Epithelial cell of esophagus (primary cell): ENCODE results near the gene ASIC4.
A peak's percentile ranks its signal among the peaks of the same experiment; 100 is the strongest.

Experiments
- DNase-seq: peaks from one replicate; pipeline ENCODE4 v3.0.0; 2010; ENCODE audit warnings: low read depth
- H3K4me3 ChIP-seq: 2 replicates; pipeline ENCODE4 v1.5.1; 2011; ENCODE audit warnings: mild to moderate bottlenecking, low read length, control low read depth
- TF ChIP-seq, protein P1 (sequence below): IDR thresholded peaks from 2 replicates; pipeline ENCODE4 v1.5.1; 2011; ENCODE audit warnings: low read depth, mild to moderate bottlenecking, low read length, control low read depth, inconsistent platforms; ENCODE audit not compliant: insufficient read depth; ENCODE audit errors: missing control alignments

The ASIC4 gene

DNA sequence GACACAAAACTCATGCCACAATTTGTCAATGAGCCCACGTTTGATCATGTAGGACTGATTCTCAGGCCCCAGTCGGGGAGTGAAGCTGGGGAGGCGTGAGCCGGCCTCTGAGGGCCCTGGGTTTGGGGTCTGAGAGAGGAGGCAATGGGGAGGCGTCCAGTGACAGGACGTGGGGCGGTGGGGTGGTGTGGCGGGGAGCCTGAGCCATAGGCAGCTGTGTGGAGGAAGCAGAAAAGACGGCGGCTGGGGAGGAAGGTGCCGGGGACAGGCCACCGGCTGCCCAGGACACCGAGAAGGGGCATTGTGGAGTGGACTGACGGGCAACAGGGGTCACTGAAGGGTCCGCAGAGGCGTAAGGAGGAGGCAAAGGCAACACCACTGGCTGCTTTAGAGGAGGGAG is 22.1 kb downstream of the ASIC4 start:
- H3K4me3 ChIP-seq, result no peak overlapping the region
- DNase-seq, result no peak
- TF ChIP-seq, protein P1, sequence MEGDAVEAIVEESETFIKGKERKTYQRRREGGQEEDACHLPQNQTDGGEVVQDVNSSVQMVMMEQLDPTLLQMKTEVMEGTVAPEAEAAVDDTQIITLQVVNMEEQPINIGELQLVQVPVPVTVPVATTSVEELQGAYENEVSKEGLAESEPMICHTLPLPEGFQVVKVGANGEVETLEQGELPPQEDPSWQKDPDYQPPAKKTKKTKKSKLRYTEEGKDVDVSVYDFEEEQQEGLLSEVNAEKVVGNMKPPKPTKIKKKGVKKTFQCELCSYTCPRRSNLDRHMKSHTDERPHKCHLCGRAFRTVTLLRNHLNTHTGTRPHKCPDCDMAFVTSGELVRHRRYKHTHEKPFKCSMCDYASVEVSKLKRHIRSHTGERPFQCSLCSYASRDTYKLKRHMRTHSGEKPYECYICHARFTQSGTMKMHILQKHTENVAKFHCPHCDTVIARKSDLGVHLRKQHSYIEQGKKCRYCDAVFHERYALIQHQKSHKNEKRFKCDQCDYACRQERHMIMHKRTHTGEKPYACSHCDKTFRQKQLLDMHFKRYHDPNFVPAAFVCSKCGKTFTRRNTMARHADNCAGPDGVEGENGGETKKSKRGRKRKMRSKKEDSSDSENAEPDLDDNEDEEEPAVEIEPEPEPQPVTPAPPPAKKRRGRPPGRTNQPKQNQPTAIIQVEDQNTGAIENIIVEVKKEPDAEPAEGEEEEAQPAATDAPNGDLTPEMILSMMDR, result no peak

DNA sequence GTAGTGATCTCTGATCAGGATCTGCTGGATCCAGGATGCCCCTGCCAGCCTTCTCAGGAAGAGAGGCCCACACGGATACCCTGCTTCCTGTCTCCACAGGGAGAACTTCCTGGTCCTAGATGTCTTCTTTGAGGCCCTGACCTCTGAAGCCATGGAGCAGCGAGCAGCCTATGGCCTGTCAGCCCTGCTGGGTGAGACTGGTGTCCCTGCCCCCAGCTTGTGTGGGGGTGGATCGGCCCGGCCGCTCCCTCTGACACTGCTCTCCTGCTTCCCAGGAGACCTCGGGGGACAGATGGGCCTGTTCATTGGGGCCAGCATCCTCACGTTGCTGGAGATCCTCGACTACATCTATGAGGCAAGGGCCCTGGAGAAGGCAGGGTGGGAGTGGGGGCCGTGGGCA is 22.7 kb downstream of the ASIC4 start:
- TF ChIP-seq, protein P1, result no peak
- no peak for DNase-seq
- H3K4me3 ChIP-seq, result no peak overlapping the region

DNA sequence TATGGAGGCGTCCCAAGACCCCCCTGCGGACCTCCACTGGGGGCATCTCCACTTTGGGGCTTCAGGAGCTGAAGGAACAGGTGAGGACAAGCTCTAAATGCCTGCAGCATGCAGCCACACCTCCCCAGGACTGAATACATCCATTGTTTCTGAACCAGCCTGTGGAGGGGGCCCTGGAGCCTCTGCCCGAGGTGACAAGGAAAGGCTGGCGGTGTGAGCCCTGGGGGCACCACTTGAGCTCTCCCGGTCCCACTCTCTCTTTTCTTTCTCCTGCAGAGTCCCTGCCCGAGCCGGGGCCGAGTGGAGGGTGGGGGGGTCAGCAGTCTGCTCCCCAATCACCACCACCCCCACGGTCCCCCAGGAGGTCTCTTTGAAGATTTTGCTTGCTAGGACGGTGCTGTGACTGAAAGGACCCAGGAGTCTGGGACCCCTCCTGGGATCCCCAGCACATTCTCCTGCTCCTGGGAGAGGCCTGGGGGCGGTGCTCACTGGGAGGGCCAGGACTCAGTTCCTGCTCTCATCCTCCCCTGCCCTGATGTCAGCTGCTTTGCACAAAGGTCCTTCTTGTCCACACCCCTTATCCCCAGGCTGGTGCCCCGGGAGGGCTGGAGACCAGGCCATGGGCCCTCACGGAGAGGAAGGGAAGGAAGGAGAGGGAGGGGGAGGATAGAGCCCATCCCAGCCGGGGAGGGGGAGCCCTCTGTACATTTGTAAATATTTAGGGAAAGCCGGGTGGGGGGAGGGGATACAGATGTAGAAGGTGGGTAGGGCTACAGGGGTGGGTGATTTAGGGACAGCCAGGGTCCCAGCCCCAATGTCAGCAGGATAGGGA is 23.6 kb downstream of the ASIC4 start:
- DNase-seq, result no peak
- H3K4me3 ChIP-seq, result no peak overlapping the region
- TF ChIP-seq, protein P1, result peak; percentile 11

DNA sequence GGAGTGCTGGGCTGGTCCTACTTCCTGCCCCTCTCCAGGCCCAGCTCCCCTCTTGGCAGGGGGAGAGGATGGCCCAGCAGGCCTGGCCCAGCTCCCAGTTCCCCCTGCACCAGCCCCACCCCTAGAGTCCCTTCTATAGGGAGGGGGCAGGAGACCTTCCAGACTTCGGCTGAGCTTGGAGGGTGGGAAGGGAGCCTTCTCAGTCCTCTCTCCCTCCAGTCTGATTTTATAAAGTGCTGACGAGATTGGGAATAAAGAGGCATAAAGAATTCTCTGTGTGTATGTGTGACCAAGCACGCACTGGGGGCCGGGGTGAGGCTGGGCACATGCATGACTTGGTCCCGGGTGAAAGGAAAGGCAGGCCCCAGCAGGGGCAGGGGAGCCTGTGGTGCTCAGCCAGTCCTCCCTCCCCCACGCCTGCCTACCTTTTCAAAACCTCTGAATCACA is 24.2 kb downstream of the ASIC4 start:
- DNase-seq, result peak; percentile 37
- no peak overlapping the region for H3K4me3 ChIP-seq
- TF ChIP-seq, protein P1, result no peak

DNA sequence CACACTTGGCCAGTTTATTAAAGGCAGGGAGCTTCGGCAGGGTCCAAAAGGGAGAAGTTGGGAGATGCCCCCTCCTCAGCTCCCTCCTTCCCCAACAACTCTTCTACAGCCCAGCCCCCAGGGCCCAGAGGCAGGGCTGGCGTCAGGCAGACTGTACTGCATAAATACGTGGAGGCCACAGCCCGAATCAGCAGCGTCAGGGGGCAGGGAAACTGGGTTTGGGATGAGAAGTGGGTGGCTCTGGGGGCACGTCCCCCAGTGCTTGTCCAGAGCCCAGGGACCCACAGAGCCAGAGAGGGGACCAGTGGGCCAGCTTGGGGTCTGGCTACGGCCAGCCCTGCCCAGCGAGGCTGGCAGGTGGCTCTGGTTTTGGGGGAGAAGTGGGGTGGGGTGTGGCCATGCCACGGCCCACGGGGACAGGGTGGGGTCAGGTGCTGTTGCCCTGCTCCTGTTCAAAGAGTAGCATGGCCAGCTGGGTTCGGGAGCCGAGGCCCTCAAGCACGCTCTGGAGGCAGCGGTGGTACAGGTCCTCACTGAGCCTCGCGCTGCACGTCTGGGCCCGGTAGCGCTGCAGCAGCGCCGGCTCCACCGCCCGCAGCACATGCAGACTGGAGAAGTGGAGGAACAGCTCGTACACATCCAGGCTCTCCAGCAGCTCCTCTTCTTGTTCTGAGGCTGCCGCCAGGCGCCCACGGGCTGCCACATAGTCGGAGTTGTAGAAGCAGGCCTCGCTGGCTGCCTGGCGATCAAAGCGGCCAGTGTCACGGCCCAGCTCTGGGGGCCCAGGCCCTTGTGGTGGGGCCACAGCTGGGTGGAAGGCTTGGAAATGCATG is 24.9 kb downstream of the ASIC4 start:
- H3K4me3 ChIP-seq, result no peak overlapping the region
- no peak for DNase-seq
- TF ChIP-seq, protein P1, result no peak

DNA sequence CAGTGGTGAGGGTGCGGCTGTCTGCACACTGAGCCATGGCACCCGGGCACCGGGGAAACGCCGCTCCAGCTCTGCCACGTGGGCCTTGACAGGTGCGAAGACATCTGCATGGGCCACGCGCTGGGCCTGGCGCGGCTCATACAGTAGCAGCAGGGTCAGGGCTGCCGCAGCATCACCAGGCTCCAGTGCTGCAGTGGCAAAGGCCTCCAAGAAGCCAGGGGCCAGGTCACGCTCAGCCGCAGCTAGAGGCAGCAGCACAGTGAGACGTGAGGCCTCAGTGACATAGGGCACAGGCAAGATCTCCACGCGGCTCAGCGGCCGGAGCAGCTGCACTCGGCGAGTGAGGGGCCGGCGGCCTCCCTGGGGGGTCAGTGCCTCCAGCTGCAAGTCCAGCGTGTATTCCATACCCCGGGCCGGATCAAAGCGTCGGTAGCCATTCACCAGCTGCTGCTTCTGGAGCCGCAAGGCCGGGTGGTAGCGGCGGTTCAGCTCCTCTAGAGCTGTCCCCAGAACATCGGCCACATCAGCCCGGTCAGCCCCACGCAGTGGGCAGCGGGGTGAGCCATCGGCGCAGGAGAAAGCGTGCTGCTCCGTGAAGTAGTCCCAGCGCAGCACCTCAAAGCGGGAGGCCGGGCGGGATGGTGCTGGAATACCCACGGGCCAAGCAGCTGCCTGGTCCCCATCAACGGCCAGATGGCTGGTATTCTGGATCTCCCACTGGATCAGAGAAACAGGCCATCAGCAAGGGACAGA is 25.8 kb downstream of the ASIC4 start:
- TF ChIP-seq, protein P1, result no peak
- no peak overlapping the region for H3K4me3 ChIP-seq
- DNase-seq, result no peak
